ENCODE measurements around the gene CFAP45.

CFAP45 gene

DNA sequence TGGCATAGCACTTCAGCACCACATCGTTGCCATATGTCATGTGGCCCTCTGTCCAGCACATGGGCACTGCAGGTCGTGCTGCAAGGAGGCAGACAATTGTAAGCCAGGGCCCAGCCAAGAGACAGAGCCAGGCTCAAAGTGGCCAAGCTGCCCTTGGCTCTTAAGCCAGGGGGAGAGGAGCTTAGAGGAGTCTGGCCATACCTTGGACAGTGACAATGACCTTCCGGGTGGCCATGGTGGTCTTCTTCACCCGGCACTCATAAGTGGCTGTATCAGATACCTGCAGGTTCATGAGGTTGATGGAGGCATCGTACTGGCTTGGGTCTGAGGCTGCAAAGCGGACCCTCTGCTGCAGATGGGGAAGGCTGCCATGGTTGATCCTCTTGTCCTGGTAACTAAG, 42.1 kb downstream of the CFAP45 start:
- Mint-ChIP-seq H3K9me3 (no peaks in the 10 kb centered on the region), H3K36me3 (ENCODE audit: low read depth) (no peaks in the 10 kb centered on the region), H3K4me3 (peak overlapping the region in 1 of 3 experiments; percentile 21), H3K27ac (no peak overlapping the region), H3K4me1 (peaks cover 8% of the 10 kb centered on the region), H3K27me3 (ENCODE audit: low read depth) (peaks cover 28% of the 10 kb centered on the region)
- TF ChIP-seq, protein P1, sequence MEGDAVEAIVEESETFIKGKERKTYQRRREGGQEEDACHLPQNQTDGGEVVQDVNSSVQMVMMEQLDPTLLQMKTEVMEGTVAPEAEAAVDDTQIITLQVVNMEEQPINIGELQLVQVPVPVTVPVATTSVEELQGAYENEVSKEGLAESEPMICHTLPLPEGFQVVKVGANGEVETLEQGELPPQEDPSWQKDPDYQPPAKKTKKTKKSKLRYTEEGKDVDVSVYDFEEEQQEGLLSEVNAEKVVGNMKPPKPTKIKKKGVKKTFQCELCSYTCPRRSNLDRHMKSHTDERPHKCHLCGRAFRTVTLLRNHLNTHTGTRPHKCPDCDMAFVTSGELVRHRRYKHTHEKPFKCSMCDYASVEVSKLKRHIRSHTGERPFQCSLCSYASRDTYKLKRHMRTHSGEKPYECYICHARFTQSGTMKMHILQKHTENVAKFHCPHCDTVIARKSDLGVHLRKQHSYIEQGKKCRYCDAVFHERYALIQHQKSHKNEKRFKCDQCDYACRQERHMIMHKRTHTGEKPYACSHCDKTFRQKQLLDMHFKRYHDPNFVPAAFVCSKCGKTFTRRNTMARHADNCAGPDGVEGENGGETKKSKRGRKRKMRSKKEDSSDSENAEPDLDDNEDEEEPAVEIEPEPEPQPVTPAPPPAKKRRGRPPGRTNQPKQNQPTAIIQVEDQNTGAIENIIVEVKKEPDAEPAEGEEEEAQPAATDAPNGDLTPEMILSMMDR (IDR thresholded peaks at IDR 0.05; ENCODE audit: unreplicated experiment in 3 of 3) = no peak

DNA sequence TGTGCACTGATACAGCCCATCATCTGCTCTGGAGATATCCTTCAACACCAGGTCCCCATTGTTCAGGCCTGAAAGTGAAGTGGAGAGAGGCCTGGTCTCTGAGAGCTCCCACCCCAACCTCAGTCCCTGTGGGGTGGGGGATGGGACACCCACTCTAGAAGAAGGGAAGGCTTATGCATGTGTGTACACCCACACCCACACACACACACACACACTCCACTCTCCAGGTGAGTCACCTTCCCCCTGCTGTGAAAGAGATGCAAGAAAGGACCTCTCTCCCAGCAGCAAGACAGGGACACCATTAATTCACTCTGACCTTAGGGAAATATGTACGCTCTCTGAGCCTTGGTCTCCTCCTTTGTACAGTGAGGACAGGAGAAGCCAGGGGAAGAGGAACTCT, 43.4 kb downstream of the CFAP45 start:
- peaks cover 30% of the 10 kb centered on the region for H3K27me3 Mint-ChIP-seq (ENCODE audit: low read depth)
- H3K4me1 Mint-ChIP-seq = peaks cover 8% of the 10 kb centered on the region
- H3K36me3 Mint-ChIP-seq (ENCODE audit: low read depth) = no peaks in the 10 kb centered on the region
- H3K9me3 Mint-ChIP-seq = no peaks in the 10 kb centered on the region
- peak overlapping the region; percentile 66 to 85 (median 82) for H3K27ac Mint-ChIP-seq
- TF ChIP-seq, protein P1 (IDR thresholded peaks at IDR 0.05; ENCODE audit: unreplicated experiment in 3 of 3) = no peak
- peak overlapping the region; percentile 48 to 85 (median 76) for H3K4me3 Mint-ChIP-seq

- H3K36me3 Mint-ChIP-seq (ENCODE audit: low read depth) = no peaks in the 10 kb centered on the region
- H3K27ac Mint-ChIP-seq = peak overlapping the region in 1 of 3 experiments; percentile 70
- peak overlapping the region; percentile 35 to 81 (median 59) for H3K4me3 Mint-ChIP-seq
- peaks cover 8% of the 10 kb centered on the region for H3K4me1 Mint-ChIP-seq
- peaks cover 33% of the 10 kb centered on the region for H3K27me3 Mint-ChIP-seq (ENCODE audit: low read depth)
- TF ChIP-seq, protein P1 (IDR thresholded peaks at IDR 0.05; ENCODE audit: unreplicated experiment in 3 of 3) = no peak
- H3K9me3 Mint-ChIP-seq = no peaks in the 10 kb centered on the region
Observed at GRCh38 chr1:159855709-159856108, 44.3 kb downstream of the CFAP45 start.

- H3K4me1 Mint-ChIP-seq = peaks cover 8% of the 10 kb centered on the region
- no peaks in the 10 kb centered on the region for H3K36me3 Mint-ChIP-seq (ENCODE audit: low read depth)
- H3K4me3 Mint-ChIP-seq = peak overlapping the region; percentile 83 to 87 (median 84)
- peak overlapping the region; percentile 76 to 94 (median 94) for H3K27ac Mint-ChIP-seq
- no peaks in the 10 kb centered on the region for H3K9me3 Mint-ChIP-seq
- H3K27me3 Mint-ChIP-seq (ENCODE audit: low read depth) = peaks cover 40% of the 10 kb centered on the region
- TF ChIP-seq, protein P1 (IDR thresholded peaks at IDR 0.05; ENCODE audit: unreplicated experiment in 3 of 3) = no peak
Observed at GRCh38 chr1:159854693-159855192, 45.2 kb downstream of the CFAP45 start.

- H3K27ac Mint-ChIP-seq = peak overlapping the region; percentile 92 to 94 (median 94)
- peaks cover 8% of the 10 kb centered on the region for H3K4me1 Mint-ChIP-seq
- H3K9me3 Mint-ChIP-seq = no peaks in the 10 kb centered on the region
- H3K27me3 Mint-ChIP-seq (ENCODE audit: low read depth) = peaks cover 40% of the 10 kb centered on the region
- H3K36me3 Mint-ChIP-seq (ENCODE audit: low read depth) = no peaks in the 10 kb centered on the region
- peak overlapping the region; percentile 77 to 87 (median 83) for H3K4me3 Mint-ChIP-seq
- TF ChIP-seq, protein P1 (IDR thresholded peaks at IDR 0.05; ENCODE audit: unreplicated experiment in 3 of 3) = peak in 1 of 3 experiments; percentile 10
Observed at GRCh38 chr1:159854116-159854692, 45.8 kb downstream of the CFAP45 start.

All from nephron (organoid).